GM12891 (cell line): ENCODE results near the gene ZBTB39.

Experiments used
- POLR2A ChIP-seq: IDR thresholded peaks from 2 replicates; pipeline ENCODE4 v1.6.1; 2011; ENCODE audit warnings: low read depth, low read length, control low read depth
- POLR2AphosphoS5 ChIP-seq: IDR thresholded peaks from 2 replicates; pipeline ENCODE4 v1.6.1; 2011; ENCODE audit warnings: low read depth, low read length, control low read depth
- POU2F2 ChIP-seq: IDR thresholded peaks from 2 replicates; pipeline ENCODE4 v1.6.1; 2011; ENCODE audit warnings: low read depth, mild to moderate bottlenecking, control low read depth, low read length, moderate library complexity
- TAF1 ChIP-seq: IDR thresholded peaks from 2 replicates; pipeline ENCODE4 v1.6.1; 2011; ENCODE audit warnings: low read depth, low read length, control low read depth

DNA sequence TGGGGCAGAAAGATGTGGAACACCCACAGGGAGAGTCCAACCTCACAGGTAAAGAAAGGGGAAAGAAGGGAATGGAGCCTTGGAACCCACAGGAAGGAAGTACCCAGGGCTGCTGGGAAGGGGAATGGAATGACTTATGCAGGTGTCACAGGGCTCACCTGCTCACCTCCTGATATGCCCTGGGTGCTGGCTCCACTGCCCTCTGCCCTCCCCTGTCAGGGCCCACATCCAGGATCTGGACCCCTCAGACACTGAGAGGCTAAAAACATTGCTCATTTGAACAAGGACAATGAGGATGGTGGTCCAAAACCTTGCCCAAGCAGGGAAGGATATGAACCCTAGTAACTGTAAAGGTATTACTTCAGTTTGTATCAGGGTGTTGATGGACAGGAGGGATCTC, 19.3 kb downstream of the ZBTB39 start:
- TF ChIP-seq POLR2A (no peak), POLR2AphosphoS5 (no peak), TAF1 (no peak), POU2F2 (no peak)
